A673 (cell line): Measurements from ENCODE around the gene GALNT6. TPM values are rescaled to one million over a fixed set of nuclear protein-coding genes. Genes with fewer than 3 reads are reported as not detected.

Experiments used
- BruUV-seq: library from RNA; stranded (reverse); fragments of 400-500 nt; replicated peaks from 2 replicates; lab custom pipeline; 2021; lab: Mats Ljungman, UMichigan
- CTCF ChIA-PET: fragments of 300-600 bp; sonication (Branson Sonifier 250); formaldehyde crosslinking; loops from one replicate; lab custom pipeline; 2022; ENCODE audit warnings: antibody characterized with exemption; lab: Charles Lee
- POLR2A ChIA-PET: fragments of 300-600 bp; sonication (Branson Sonifier 250); formaldehyde crosslinking; loops from one replicate; lab custom pipeline; 2022; ENCODE audit warnings: antibody characterized with exemption; ENCODE audit not compliant: low non-redundant PET; lab: Charles Lee
- DNase-seq: peaks from one replicate; pipeline ENCODE4 v3.0.0-alpha.2; 2015; ENCODE audit warnings: low spot score
- H3K27ac ChIP-seq: fragments of 200-600 bp; sonication (generic); 2 replicates; pipeline ENCODE4 v1.5.1; 2016; ENCODE audit warnings: mixed run types, low read depth, mild to moderate bottlenecking, mixed read lengths, antibody characterized with exemption, low read length; ENCODE audit not compliant: poor library complexity, severe bottlenecking
- H3K27me3 ChIP-seq: fragments of 200-600 bp; sonication (generic); replicated peaks from 2 replicates; pipeline ENCODE4 v1.6.1; 2017; ENCODE audit warnings: mixed run types, low read depth, mild to moderate bottlenecking, mixed read lengths, antibody characterized with exemption, low read length; ENCODE audit not compliant: insufficient read depth, poor library complexity
- H3K36me3 ChIP-seq: fragments of 200-600 bp; sonication (generic); 2 replicates; pipeline ENCODE4 v1.6.1; 2016; ENCODE audit warnings: mixed run types, mild to moderate bottlenecking, mixed read lengths, antibody characterized with exemption, low read length; ENCODE audit not compliant: insufficient read depth, poor library complexity, severe bottlenecking
- H3K4me1 ChIP-seq: fragments of 200-600 bp; sonication (generic); 2 replicates; pipeline ENCODE4 v1.6.1; 2017; ENCODE audit warnings: mixed run types, mild to moderate bottlenecking, mixed read lengths, antibody characterized with exemption, low read length; ENCODE audit not compliant: insufficient read depth, poor library complexity, severe bottlenecking
- H3K4me3 ChIP-seq: fragments of 200-600 bp; sonication (generic); 2 replicates; pipeline ENCODE4 v1.5.1; 2016; ENCODE audit warnings: low read depth, mixed run types, mild to moderate bottlenecking, mixed read lengths, low read length; ENCODE audit not compliant: poor library complexity, severe bottlenecking
- H3K9me3 ChIP-seq: fragments of 200-600 bp; sonication (generic); 2 replicates; pipeline ENCODE4 v1.6.1; 2016; ENCODE audit warnings: mixed run types, low read depth, mild to moderate bottlenecking, mixed read lengths, antibody characterized with exemption, low read length; ENCODE audit not compliant: poor library complexity, severe bottlenecking
- CTCF ChIP-seq: fragments of 300-800, 200-600 bp; sonication (generic); conservative IDR thresholded peaks from 2 replicates; pipeline ENCODE4 v1.5.1; 2017; ENCODE audit warnings: low read depth, mild to moderate bottlenecking, antibody characterized with exemption, low read length, moderate library complexity, mixed read lengths
- EZH2 ChIP-seq: fragments of 200-600 bp; sonication (generic); IDR thresholded peaks from 2 replicates; pipeline ENCODE4 v1.6.1; 2017; ENCODE audit warnings: borderline replicate concordance, low read depth, mild to moderate bottlenecking, mixed read lengths, antibody characterized with exemption, low read length; ENCODE audit not compliant: poor library complexity, severe bottlenecking
- intact Hi-C: fragments of 100-400 bp; cut with micrococcal nuclease; formaldehyde crosslinking; loops from one replicate; pipeline ENCODE4 v1.10.0; 2022; ENCODE audit not compliant: unreplicated experiment
- total RNA-seq: library from RNA; stranded (reverse); gene quantifications from 2 replicates; pipeline ENCODE4 v1.2.3, GENCODE V29; 2021

Gene GALNT6
- total RNA-seq, 1 experiment from 2014 or later: 0.26 TPM

- Histone ChIP-seq H3K4me3 (peak overlapping the region; percentile 40), H3K27me3 (peaks cover 9% of the 10 kb centered on the region), H3K27ac (no peak overlapping the region), H3K9me3 (no peaks in the 10 kb centered on the region), H3K36me3 (no peaks in the 10 kb centered on the region), H3K4me1 (peaks cover 8% of the 10 kb centered on the region)
- CTCF ChIA-PET: interaction anchor here (0.8 kb wide), 1 partner anchor 451 kb away, joined by 4 read pairs; no protein-coding TSS in a partner anchor
- DNase-seq: no peak
- intact Hi-C loops: loop anchor here (2.0 kb wide), 1 partner anchor 401 kb away; no protein-coding TSS in a partner anchor
- POLR2A ChIA-PET: no interaction called here
- BruUV-seq: no TSS peak
- TF ChIP-seq CTCF (no peak), EZH2 (no peak)
These were observed 33.0 kb upstream of the GALNT6 start for GRCh38 chr12:51424094-51424661.

GRCh38 chr12:51421266-51421884 lies 30.2 kb upstream of the GALNT6 start:
- intact Hi-C loops: loop anchor here (1.0 to 2.0 kb wide), 2 partner anchors 111 to 453 kb away; no protein-coding TSS in a partner anchor
- CTCF ChIA-PET: interaction anchor here (1.0 to 1.6 kb wide), 5 partner anchors 111 to 553 kb away, joined by 3 to 10 read pairs (median 5); no protein-coding TSS in a partner anchor

More at GRCh38 chr12:51421266-51421884, 30.2 kb upstream of the GALNT6 start:
- Histone ChIP-seq H3K27ac (no peak overlapping the region), H3K4me1 (peaks cover 8% of the 10 kb centered on the region), H3K36me3 (no peaks in the 10 kb centered on the region), H3K4me3 (no peak overlapping the region), H3K27me3 (peaks cover 9% of the 10 kb centered on the region), H3K9me3 (no peaks in the 10 kb centered on the region)
- POLR2A ChIA-PET: no interaction called here
- TF ChIP-seq CTCF (peak; percentile 58), EZH2 (no peak)
- BruUV-seq: no TSS peak
- DNase-seq: peak; percentile 64
